Measurements from ENCODE around the gene SLC6A19. TPM values are rescaled to one million over a fixed set of nuclear protein-coding genes. Genes with fewer than 3 reads are reported as not detected.

The SLC6A19 gene
- polyA plus RNA-seq, 1 of the 3 experiments (the other 2 are of a cell fraction): not detected

DNA sequence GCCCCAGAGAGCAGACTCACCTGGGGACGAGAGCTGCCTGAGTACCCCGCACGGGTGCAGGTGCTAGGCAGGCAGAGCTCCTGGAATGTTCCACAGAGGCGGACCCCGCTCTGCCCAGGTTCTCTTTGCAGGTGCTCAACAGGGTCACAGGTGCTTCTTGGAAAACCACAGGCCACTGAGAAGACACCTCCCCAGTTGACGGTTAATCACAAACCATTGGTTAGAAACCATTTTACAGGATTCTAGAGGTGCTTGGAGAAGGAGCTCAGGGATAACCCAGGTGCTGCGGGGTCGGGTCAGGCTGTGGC is 17.3 kb upstream of the SLC6A19 start (continued):
- TF ChIP-seq, protein P1, sequence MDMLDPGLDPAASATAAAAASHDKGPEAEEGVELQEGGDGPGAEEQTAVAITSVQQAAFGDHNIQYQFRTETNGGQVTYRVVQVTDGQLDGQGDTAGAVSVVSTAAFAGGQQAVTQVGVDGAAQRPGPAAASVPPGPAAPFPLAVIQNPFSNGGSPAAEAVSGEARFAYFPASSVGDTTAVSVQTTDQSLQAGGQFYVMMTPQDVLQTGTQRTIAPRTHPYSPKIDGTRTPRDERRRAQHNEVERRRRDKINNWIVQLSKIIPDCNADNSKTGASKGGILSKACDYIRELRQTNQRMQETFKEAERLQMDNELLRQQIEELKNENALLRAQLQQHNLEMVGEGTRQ (IDR thresholded peaks at IDR 0.05; ENCODE audit: borderline replicate concordance, low read depth, low read length): no peak
- TF ChIP-seq YY1 (IDR thresholded peaks at IDR 0.05; ENCODE audit: low read depth): no peak

DNA sequence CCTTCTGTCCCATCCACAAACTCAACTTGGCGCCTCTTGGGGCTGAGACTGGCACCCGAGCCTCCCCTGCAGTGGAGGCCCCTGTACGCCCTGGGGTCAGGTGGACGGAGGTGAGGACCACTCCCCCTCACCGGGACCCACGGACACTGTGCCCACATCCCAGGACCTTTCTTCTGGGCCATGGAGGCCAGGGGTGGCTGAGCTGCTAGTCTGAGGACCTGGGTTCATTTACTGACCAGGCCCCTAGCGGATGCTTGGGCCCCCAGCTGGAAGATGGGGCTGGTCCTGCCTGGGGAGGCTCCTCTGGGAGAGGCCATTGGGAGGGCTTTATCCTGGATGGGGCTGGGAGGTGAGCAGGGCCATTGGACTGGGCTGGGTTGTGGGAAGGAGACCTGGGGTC is 16.9 kb upstream of the SLC6A19 start:
- Histone ChIP-seq H2AFZ (ENCODE audit: low read depth) (no peak overlapping the region), H3K27me3 (ENCODE audit: insufficient read depth) (0 out of 2 replicates have a peak, but pooled peaks cover 6% of the 10 kb centered on the region), H3K36me3 (replicated peaks in 1 of 2; ENCODE audit: control insufficient read depth in 1 of 2, insufficient read depth in 2 of 2, low read length in 1 of 2) (no peaks in the 10 kb centered on the region), H4K20me1 (ENCODE audit: insufficient read depth) (no peaks in the 10 kb centered on the region), H3K4me2 (no peak overlapping the region), H3K9ac (no peak overlapping the region), H3K4me1 (ENCODE audit: control insufficient read depth in 1 of 2, insufficient read depth in 2 of 2, low read depth in 1 of 2, low read length in 1 of 2) (peaks cover 0 to 20% of the 10 kb centered on the region in 2 experiments; a peak in 1 of 4 replicates), H3K9me3 (no peaks in the 10 kb centered on the region), H3K4me3 (ENCODE audit: low read depth in 2 of 2, low read length in 1 of 2) (no peak overlapping the region), H3F3A (replicated peaks; ENCODE audit: insufficient read depth) (peaks cover 6% of the 10 kb centered on the region), H3K79me2 (ENCODE audit: insufficient read depth) (no peaks in the 10 kb centered on the region), H3K9me2 (no peaks in the 10 kb centered on the region), H3K27ac (ENCODE audit: low read depth in 2 of 2, low read length in 1 of 2) (no peak overlapping the region)
- TF ChIP-seq, protein P2, sequence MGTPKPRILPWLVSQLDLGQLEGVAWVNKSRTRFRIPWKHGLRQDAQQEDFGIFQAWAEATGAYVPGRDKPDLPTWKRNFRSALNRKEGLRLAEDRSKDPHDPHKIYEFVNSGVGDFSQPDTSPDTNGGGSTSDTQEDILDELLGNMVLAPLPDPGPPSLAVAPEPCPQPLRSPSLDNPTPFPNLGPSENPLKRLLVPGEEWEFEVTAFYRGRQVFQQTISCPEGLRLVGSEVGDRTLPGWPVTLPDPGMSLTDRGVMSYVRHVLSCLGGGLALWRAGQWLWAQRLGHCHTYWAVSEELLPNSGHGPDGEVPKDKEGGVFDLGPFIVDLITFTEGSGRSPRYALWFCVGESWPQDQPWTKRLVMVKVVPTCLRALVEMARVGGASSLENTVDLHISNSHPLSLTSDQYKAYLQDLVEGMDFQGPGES (IDR thresholded peaks at IDR 0.05; ENCODE audit: low read depth, low read length): no peak
- TF ChIP-seq FOXJ3 (CRISPR knock-in tag; IDR thresholded peaks at IDR 0.05) (no peak), NRF1 (IDR thresholded peaks at IDR 0.05; ENCODE audit: low read depth, low read length) (no peak), MEF2A (IDR thresholded peaks at IDR 0.05; ENCODE audit: borderline replicate concordance, low read depth) (no peak), ELF1 (IDR thresholded peaks at IDR 0.05) (no peak), TCF12 (IDR thresholded peaks at IDR 0.05) (no peak), FOSL2 (IDR thresholded peaks at IDR 0.05; ENCODE audit: borderline replicate concordance, low read depth) (no peak), NFIC (IDR thresholded peaks at IDR 0.05; ENCODE audit: borderline replicate concordance) (no peak), SMC3 (IDR thresholded peaks at IDR 0.05; ENCODE audit: low read depth, low read length) (no peak), SIN3A (IDR thresholded peaks at IDR 0.05; ENCODE audit: borderline replicate concordance, low read depth, low read length) (no peak), CHD2 (IDR thresholded peaks at IDR 0.05; ENCODE audit: low read length, partially characterized antibody) (no peak), JUND (IDR thresholded peaks at IDR 0.05) (no peak), RFX5 (IDR thresholded peaks at IDR 0.05; ENCODE audit: low read length) (no peak)
- TF ChIP-seq, protein P3, sequence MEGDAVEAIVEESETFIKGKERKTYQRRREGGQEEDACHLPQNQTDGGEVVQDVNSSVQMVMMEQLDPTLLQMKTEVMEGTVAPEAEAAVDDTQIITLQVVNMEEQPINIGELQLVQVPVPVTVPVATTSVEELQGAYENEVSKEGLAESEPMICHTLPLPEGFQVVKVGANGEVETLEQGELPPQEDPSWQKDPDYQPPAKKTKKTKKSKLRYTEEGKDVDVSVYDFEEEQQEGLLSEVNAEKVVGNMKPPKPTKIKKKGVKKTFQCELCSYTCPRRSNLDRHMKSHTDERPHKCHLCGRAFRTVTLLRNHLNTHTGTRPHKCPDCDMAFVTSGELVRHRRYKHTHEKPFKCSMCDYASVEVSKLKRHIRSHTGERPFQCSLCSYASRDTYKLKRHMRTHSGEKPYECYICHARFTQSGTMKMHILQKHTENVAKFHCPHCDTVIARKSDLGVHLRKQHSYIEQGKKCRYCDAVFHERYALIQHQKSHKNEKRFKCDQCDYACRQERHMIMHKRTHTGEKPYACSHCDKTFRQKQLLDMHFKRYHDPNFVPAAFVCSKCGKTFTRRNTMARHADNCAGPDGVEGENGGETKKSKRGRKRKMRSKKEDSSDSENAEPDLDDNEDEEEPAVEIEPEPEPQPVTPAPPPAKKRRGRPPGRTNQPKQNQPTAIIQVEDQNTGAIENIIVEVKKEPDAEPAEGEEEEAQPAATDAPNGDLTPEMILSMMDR (IDR thresholded peaks at IDR 0.05): no peak
- TF ChIP-seq, protein P4, sequence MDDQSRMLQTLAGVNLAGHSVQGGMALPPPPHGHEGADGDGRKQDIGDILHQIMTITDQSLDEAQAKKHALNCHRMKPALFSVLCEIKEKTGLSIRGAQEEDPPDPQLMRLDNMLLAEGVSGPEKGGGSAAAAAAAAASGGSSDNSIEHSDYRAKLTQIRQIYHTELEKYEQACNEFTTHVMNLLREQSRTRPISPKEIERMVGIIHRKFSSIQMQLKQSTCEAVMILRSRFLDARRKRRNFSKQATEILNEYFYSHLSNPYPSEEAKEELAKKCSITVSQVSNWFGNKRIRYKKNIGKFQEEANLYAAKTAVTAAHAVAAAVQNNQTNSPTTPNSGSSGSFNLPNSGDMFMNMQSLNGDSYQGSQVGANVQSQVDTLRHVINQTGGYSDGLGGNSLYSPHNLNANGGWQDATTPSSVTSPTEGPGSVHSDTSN (IDR thresholded peaks at IDR 0.05): no peak
- TF ChIP-seq, protein P5, sequence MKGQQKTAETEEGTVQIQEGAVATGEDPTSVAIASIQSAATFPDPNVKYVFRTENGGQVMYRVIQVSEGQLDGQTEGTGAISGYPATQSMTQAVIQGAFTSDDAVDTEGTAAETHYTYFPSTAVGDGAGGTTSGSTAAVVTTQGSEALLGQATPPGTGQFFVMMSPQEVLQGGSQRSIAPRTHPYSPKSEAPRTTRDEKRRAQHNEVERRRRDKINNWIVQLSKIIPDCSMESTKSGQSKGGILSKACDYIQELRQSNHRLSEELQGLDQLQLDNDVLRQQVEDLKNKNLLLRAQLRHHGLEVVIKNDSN (IDR thresholded peaks at IDR 0.05; ENCODE audit: borderline replicate concordance, low read depth): no peak
- POLR2A ChIA-PET: no interaction called here
- 0% methylated on average over 1 of the region's 7 CpGs for WGBS (ENCODE audit: low lambda C conversion rate)
- DNase-seq: no peak
- CTCF ChIA-PET: interaction anchor here (1.4 to 6.5 kb wide), 5 partner anchors 11 to 458 kb away, joined by 3 to 76 read pairs (median 6); no protein-coding TSS in a partner anchor

Data from SK-N-SH (cell line).